ENCODE results near the gene WFDC2.

The WFDC2 gene

GRCh38 chr20:45523821-45524220, 54.3 kb downstream of the WFDC2 start:
- Histone ChIP-seq H2AFZ (ENCODE audit: low read depth, low read length, severe bottlenecking) (no peak overlapping the region), H3K9ac (ENCODE audit: low read length) (no peak overlapping the region)

GRCh38 chr20:45527294-45527693, 57.7 kb downstream of the WFDC2 start:
- H3F3A ChIP-seq (ENCODE audit: insufficient read depth), result no peaks in the 10 kb centered on the region
- no peak overlapping the region for H3K27ac ChIP-seq (ENCODE audit: low read depth, low read length)
- H3K9ac ChIP-seq (ENCODE audit: low read length), result no peak overlapping the region
- no peaks in the 10 kb centered on the region for H3K9me2 ChIP-seq (replicated peaks; ENCODE audit: insufficient read depth, low read length)
- no peak overlapping the region for H2AFZ ChIP-seq (ENCODE audit: low read depth, low read length, severe bottlenecking)
- no peaks in the 10 kb centered on the region for H3K36me3 ChIP-seq (ENCODE audit: low read length)
- H3K27me3 ChIP-seq (ENCODE audit: low read length), result no peaks in the 10 kb centered on the region
- TF ChIP-seq CTCF (IDR thresholded peaks at IDR 0.05; ENCODE audit: insufficient read depth, low read length, poor library complexity, severe bottlenecking) (no peak), EZH2phosphoT487 (conservative IDR thresholded peaks at IDR 0.05; ENCODE audit: low read length) (no peak)
- H3K79me2 ChIP-seq (ENCODE audit: insufficient read depth, low read length), result no peaks in the 10 kb centered on the region
- H3K4me3 ChIP-seq (ENCODE audit: insufficient read depth, low read length, poor library complexity, severe bottlenecking), result no peak overlapping the region
- H3K9me3 ChIP-seq (ENCODE audit: insufficient read depth, low read length), result no peaks in the 10 kb centered on the region
- H3K4me2 ChIP-seq (ENCODE audit: low read depth, low read length, poor library complexity, severe bottlenecking), result no peak overlapping the region
- H4K20me1 ChIP-seq (ENCODE audit: low read depth, low read length), result no peaks in the 10 kb centered on the region

More at GRCh38 chr20:45523821-45524220, 54.3 kb downstream of the WFDC2 start:
- Histone ChIP-seq H3K9me3 (ENCODE audit: insufficient read depth, low read length) (no peaks in the 10 kb centered on the region), H3K4me2 (ENCODE audit: low read depth, low read length, poor library complexity, severe bottlenecking) (no peak overlapping the region), H3K79me2 (ENCODE audit: insufficient read depth, low read length) (no peaks in the 10 kb centered on the region), H3K9me2 (replicated peaks; ENCODE audit: insufficient read depth, low read length) (no peaks in the 10 kb centered on the region), H4K20me1 (ENCODE audit: low read depth, low read length) (no peaks in the 10 kb centered on the region), H3K36me3 (ENCODE audit: low read length) (no peaks in the 10 kb centered on the region), H3K27me3 (ENCODE audit: low read length) (no peaks in the 10 kb centered on the region), H3K4me3 (ENCODE audit: insufficient read depth, low read length, poor library complexity, severe bottlenecking) (no peak overlapping the region), H3K27ac (ENCODE audit: low read depth, low read length) (no peak overlapping the region), H3F3A (ENCODE audit: insufficient read depth) (no peaks in the 10 kb centered on the region)
- no peak for TF ChIP-seq CTCF (IDR thresholded peaks at IDR 0.05; ENCODE audit: insufficient read depth, low read length, poor library complexity, severe bottlenecking)
- no peak for TF ChIP-seq EZH2phosphoT487 (conservative IDR thresholded peaks at IDR 0.05; ENCODE audit: low read length)

All from SU-DHL-6 (cell line).